HepG2 (cell line): ENCODE results near the gene HLF. TPM values are rescaled to one million over a fixed set of nuclear protein-coding genes. Genes with fewer than 3 reads are reported as not detected.

Experiments used
- KLF6 ChIP-seq: IDR thresholded peaks from 2 replicates; pipeline ENCODE4 v1.8.0; 2016; ENCODE audit warnings: missing biosample characterization, missing genetic modification reagents
- KMT2A ChIP-seq: sonication (generic); formaldehyde crosslinking; IDR thresholded peaks from 2 replicates; pipeline ENCODE4 v1.4.0; 2020; ENCODE audit warnings: missing genetic modification reagents
- MTA1 ChIP-seq: sonication (generic); formaldehyde crosslinking; IDR thresholded peaks from 2 replicates; pipeline ENCODE4 v1.4.0; 2020; ENCODE audit warnings: missing genetic modification reagents, mild to moderate bottlenecking, borderline replicate concordance
- RAD51 ChIP-seq: fragments of 450-650 bp; IDR thresholded peaks from 2 replicates; pipeline ENCODE4 v1.6.1; 2016; ENCODE audit warnings: borderline replicate concordance
- STAT5B ChIP-seq: sonication (generic); formaldehyde crosslinking; IDR thresholded peaks from 2 replicates; pipeline ENCODE4 v1.4.0; 2020; ENCODE audit warnings: missing genetic modification reagents
- ZNF225 ChIP-seq: sonication (generic); formaldehyde crosslinking; IDR thresholded peaks from 2 replicates; pipeline ENCODE4 v1.4.0; 2020; ENCODE audit warnings: mild to moderate bottlenecking, missing genetic modification reagents
- ZNF615 ChIP-seq: sonication (generic); formaldehyde crosslinking; IDR thresholded peaks from 2 replicates; pipeline ENCODE4 v1.5.0; 2020; ENCODE audit warnings: mild to moderate bottlenecking, missing genetic modification reagents, borderline replicate concordance
- ZNF782 ChIP-seq: sonication (generic); formaldehyde crosslinking; IDR thresholded peaks from 2 replicates; pipeline ENCODE4 v1.4.0; 2020; ENCODE audit warnings: missing genetic modification reagents, mild to moderate bottlenecking, borderline replicate concordance
- polyA plus RNA-seq, 8 experiments: library from polyadenylated mRNA; depleted of rRNA in 3 of 8; stranded (reverse) in 7 of 8; unstranded in 1 of 8; fragments of >200 nt; fragmentation: Illumina TruSeq in 4 of 8; extraction: Trizol in 4 of 8; gene quantifications; 2 replicates each; pipeline versions ENCODE4 v1.2.1 to v1.2.3, GENCODE V29; 2011 to 2016; ENCODE audit warnings: low read depth in 4 of 8, missing spikeins in 1 of 8, mixed read lengths in 1 of 8; ENCODE audit not compliant: insufficient read depth in 1 of 8
- total RNA-seq, 5 experiments: library from RNA; depleted of rRNA; stranded (reverse); fragments of >200 nt; fragmentation: Illumina TruSeq; extraction: Trizol; gene quantifications; 2 replicates each; pipeline ENCODE4 v1.2.3, GENCODE V29; 2016; ENCODE audit warnings: low read depth in 1 of 5
- TF ChIP-seq, protein P1 (sequence below): sonication (generic); formaldehyde crosslinking; IDR thresholded peaks from 2 replicates; pipeline ENCODE4 v1.5.1; 2020; ENCODE audit warnings: missing genetic modification reagents, mild to moderate bottlenecking, borderline replicate concordance
- TF ChIP-seq, protein P2 (sequence below): sonication (generic); formaldehyde crosslinking; IDR thresholded peaks from 2 replicates; pipeline ENCODE4 v1.5.0; 2020; ENCODE audit warnings: mild to moderate bottlenecking, missing genetic modification reagents, borderline replicate concordance
- TF ChIP-seq, protein P3 (sequence below): sonication (generic); formaldehyde crosslinking; IDR thresholded peaks from 2 replicates; pipeline ENCODE4 v1.4.0; 2020; ENCODE audit warnings: missing genetic modification reagents
- TF ChIP-seq, protein P4 (sequence below): sonication (generic); formaldehyde crosslinking; IDR thresholded peaks from 2 replicates; pipeline ENCODE4 v1.8.0; 2022; ENCODE audit warnings: mild to moderate bottlenecking, missing genetic modification reagents, moderate library complexity

The HLF gene
- total and polyA plus RNA-seq, 2 of the 13 experiments (the other 11 are each of a cell fraction or from before 2014, with no cell fraction given): 202 to 346 TPM

DNA sequence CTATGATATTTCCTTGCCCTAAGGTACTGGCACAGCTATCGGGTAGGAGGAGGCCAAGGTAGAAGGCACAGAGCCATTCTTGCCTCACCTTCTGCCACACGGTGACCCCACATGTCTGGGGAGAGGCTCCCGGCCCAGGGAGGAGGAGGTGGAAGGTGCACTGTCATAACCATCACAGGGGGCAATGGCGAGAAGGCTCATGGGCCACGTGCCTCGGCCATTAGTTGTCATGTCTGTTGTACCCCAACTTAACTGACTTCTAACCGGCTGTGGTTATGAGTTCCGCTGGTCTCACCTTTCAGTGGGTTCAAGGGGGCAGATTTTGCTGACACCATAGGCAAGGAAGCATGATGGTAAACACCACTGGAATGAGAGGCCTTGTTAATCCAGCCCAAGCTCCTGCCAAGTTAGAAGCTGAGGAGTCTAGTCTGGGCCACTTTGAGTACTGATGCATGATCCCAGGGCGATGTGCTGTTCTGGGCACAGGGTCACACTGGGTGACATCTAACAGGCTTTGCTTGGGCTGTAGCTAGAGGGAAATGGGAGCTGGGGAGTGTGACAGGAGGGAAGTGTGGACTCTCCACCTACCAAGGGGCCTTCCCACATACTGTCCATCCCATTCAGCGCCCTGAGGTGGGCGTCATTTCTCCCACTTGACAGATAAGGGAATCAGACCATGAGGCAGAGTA lies 39.6 kb downstream of the HLF start (continued):
- TF ChIP-seq, protein P1, sequence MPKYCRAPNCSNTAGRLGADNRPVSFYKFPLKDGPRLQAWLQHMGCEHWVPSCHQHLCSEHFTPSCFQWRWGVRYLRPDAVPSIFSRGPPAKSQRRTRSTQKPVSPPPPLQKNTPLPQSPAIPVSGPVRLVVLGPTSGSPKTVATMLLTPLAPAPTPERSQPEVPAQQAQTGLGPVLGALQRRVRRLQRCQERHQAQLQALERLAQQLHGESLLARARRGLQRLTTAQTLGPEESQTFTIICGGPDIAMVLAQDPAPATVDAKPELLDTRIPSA (CRISPR knock-in tag): no peak
- TF ChIP-seq, protein P2, sequence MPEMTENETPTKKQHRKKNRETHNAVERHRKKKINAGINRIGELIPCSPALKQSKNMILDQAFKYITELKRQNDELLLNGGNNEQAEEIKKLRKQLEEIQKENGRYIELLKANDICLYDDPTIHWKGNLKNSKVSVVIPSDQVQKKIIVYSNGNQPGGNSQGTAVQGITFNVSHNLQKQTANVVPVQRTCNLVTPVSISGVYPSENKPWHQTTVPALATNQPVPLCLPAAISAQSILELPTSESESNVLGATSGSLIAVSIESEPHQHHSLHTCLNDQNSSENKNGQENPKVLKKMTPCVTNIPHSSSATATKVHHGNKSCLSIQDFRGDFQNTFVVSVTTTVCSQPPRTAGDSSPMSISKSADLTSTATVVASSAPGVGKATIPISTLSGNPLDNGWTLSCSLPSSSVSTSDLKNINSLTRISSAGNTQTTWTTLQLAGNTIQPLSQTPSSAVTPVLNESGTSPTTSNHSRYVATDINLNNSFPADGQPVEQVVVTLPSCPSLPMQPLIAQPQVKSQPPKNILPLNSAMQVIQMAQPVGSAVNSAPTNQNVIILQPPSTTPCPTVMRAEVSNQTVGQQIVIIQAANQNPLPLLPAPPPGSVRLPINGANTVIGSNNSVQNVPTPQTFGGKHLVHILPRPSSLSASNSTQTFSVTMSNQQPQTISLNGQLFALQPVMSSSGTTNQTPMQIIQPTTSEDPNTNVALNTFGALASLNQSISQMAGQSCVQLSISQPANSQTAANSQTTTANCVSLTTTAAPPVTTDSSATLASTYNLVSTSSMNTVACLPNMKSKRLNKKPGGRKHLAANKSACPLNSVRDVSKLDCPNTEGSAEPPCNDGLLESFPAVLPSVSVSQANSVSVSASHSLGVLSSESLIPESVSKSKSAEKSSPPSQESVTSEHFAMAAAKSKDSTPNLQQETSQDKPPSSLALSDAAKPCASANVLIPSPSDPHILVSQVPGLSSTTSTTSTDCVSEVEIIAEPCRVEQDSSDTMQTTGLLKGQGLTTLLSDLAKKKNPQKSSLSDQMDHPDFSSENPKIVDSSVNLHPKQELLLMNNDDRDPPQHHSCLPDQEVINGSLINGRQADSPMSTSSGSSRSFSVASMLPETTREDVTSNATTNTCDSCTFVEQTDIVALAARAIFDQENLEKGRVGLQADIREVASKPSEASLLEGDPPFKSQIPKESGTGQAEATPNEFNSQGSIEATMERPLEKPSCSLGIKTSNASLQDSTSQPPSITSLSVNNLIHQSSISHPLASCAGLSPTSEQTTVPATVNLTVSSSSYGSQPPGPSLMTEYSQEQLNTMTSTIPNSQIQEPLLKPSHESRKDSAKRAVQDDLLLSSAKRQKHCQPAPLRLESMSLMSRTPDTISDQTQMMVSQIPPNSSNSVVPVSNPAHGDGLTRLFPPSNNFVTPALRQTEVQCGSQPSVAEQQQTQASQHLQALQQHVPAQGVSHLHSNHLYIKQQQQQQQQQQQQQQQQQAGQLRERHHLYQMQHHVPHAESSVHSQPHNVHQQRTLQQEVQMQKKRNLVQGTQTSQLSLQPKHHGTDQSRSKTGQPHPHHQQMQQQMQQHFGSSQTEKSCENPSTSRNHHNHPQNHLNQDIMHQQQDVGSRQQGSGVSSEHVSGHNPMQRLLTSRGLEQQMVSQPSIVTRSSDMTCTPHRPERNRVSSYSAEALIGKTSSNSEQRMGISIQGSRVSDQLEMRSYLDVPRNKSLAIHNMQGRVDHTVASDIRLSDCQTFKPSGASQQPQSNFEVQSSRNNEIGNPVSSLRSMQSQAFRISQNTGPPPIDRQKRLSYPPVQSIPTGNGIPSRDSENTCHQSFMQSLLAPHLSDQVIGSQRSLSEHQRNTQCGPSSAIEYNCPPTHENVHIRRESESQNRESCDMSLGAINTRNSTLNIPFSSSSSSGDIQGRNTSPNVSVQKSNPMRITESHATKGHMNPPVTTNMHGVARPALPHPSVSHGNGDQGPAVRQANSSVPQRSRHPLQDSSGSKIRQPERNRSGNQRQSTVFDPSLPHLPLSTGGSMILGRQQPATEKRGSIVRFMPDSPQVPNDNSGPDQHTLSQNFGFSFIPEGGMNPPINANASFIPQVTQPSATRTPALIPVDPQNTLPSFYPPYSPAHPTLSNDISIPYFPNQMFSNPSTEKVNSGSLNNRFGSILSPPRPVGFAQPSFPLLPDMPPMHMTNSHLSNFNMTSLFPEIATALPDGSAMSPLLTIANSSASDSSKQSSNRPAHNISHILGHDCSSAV: no peak
- no peak for TF ChIP-seq RAD51
- no peak for TF ChIP-seq STAT5B (CRISPR knock-in tag)
- TF ChIP-seq, protein P3, sequence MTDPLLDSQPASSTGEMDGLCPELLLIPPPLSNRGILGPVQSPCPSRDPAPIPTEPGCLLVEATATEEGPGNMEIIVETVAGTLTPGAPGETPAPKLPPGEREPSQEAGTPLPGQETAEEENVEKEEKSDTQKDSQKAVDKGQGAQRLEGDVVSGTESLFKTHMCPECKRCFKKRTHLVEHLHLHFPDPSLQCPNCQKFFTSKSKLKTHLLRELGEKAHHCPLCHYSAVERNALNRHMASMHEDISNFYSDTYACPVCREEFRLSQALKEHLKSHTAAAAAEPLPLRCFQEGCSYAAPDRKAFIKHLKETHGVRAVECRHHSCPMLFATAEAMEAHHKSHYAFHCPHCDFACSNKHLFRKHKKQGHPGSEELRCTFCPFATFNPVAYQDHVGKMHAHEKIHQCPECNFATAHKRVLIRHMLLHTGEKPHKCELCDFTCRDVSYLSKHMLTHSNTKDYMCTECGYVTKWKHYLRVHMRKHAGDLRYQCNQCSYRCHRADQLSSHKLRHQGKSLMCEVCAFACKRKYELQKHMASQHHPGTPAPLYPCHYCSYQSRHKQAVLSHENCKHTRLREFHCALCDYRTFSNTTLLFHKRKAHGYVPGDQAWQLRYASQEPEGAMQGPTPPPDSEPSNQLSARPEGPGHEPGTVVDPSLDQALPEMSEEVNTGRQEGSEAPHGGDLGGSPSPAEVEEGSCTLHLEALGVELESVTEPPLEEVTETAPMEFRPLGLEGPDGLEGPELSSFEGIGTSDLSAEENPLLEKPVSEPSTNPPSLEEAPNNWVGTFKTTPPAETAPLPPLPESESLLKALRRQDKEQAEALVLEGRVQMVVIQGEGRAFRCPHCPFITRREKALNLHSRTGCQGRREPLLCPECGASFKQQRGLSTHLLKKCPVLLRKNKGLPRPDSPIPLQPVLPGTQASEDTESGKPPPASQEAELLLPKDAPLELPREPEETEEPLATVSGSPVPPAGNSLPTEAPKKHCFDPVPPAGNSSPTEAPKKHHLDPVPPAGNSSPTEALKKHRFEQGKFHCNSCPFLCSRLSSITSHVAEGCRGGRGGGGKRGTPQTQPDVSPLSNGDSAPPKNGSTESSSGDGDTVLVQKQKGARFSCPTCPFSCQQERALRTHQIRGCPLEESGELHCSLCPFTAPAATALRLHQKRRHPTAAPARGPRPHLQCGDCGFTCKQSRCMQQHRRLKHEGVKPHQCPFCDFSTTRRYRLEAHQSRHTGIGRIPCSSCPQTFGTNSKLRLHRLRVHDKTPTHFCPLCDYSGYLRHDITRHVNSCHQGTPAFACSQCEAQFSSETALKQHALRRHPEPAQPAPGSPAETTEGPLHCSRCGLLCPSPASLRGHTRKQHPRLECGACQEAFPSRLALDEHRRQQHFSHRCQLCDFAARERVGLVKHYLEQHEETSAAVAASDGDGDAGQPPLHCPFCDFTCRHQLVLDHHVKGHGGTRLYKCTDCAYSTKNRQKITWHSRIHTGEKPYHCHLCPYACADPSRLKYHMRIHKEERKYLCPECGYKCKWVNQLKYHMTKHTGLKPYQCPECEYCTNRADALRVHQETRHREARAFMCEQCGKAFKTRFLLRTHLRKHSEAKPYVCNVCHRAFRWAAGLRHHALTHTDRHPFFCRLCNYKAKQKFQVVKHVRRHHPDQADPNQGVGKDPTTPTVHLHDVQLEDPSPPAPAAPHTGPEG (CRISPR knock-in tag): peak; percentile 70; the same call in 1 of the 2 replicates
- no peak for TF ChIP-seq ZNF782 (CRISPR knock-in tag)
- TF ChIP-seq, protein P4, sequence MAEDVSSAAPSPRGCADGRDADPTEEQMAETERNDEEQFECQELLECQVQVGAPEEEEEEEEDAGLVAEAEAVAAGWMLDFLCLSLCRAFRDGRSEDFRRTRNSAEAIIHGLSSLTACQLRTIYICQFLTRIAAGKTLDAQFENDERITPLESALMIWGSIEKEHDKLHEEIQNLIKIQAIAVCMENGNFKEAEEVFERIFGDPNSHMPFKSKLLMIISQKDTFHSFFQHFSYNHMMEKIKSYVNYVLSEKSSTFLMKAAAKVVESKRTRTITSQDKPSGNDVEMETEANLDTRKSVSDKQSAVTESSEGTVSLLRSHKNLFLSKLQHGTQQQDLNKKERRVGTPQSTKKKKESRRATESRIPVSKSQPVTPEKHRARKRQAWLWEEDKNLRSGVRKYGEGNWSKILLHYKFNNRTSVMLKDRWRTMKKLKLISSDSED (CRISPR knock-in tag): no peak
- TF ChIP-seq ZNF615: 0 out of 2 replicates have a peak, but pooled peaks have one; percentile 16
- no peak for TF ChIP-seq MTA1
- TF ChIP-seq KLF6: 0 out of 2 replicates have a peak, but pooled peaks have one; percentile 51
- TF ChIP-seq KMT2A (CRISPR knock-in tag): 0 out of 2 replicates have a peak, but pooled peaks have one; percentile 49
- peak; percentile 43; the same call in 1 of the 2 replicates for TF ChIP-seq ZNF225
